Choroid plexus epithelial cell (primary cell): Measurements from ENCODE around the gene SPACDR.

Source experiments
- DNase-seq: peaks from one replicate; pipeline ENCODE4 v3.0.0-alpha.2; 2010; ENCODE audit warnings: low read depth
- H3K4me3 ChIP-seq: 2 replicates; pipeline ENCODE4 v1.5.1; 2011; ENCODE audit warnings: low read depth, mild to moderate bottlenecking, control low read depth, low read length, moderate library complexity
- CTCF ChIP-seq: conservative IDR thresholded peaks from 2 replicates; pipeline ENCODE4 v1.5.1; 2011; ENCODE audit warnings: low read depth, mild to moderate bottlenecking, control low read depth, inconsistent platforms, low read length, moderate library complexity

SPACDR gene

GRCh38 chr7:100476903-100477870 is 13.1 kb upstream of the SPACDR start:
- no peak for DNase-seq
- H3K4me3 ChIP-seq = peak overlapping the region; percentile 94
- TF ChIP-seq CTCF = peak; percentile 50

- DNase-seq = no peak
- peak overlapping the region; percentile 94 for H3K4me3 ChIP-seq
- TF ChIP-seq CTCF = no peak
Measured at GRCh38 chr7:100476101-100476780, 12.2 kb upstream of the SPACDR start.

- no peak for DNase-seq
- H3K4me3 ChIP-seq = peak overlapping the region; percentile 40
- TF ChIP-seq CTCF = no peak
Measured at GRCh38 chr7:100475549-100475948, 11.5 kb upstream of the SPACDR start.

GRCh38 chr7:100472854-100473499 is 8.9 kb upstream of the SPACDR start:
- no peak overlapping the region for H3K4me3 ChIP-seq
- peak; percentile 41 for DNase-seq
- TF ChIP-seq CTCF = no peak

GRCh38 chr7:100472121-100472851 is 8.2 kb upstream of the SPACDR start:
- TF ChIP-seq CTCF = no peak
- H3K4me3 ChIP-seq = no peak overlapping the region
- DNase-seq = no peak

- TF ChIP-seq CTCF = no peak
- no peak for DNase-seq
- H3K4me3 ChIP-seq = no peak overlapping the region
Measured at GRCh38 chr7:100471021-100471420, 7.0 kb upstream of the SPACDR start.
